NT2/D1 (cell line): ENCODE data around the gene ZNF618.

Experiments
- SUZ12 ChIP-seq: IDR thresholded peaks from 2 replicates; pipeline ENCODE4 v1.6.1; 2011; ENCODE audit not compliant: insufficient read length, insufficient read depth; ENCODE audit errors: extremely low read depth
- ZNF274 ChIP-seq: IDR thresholded peaks from 2 replicates; pipeline ENCODE4 v1.6.1; 2011; ENCODE audit warnings: mild to moderate bottlenecking, low read depth, low read length

GRCh38 chr9:114093761-114094505 lies 217.8 kb downstream of the ZNF618 start:
- TF ChIP-seq ZNF274 (no peak), SUZ12 (no peak)
